ENCODE data around the gene LRRC55.

The LRRC55 gene

DNA sequence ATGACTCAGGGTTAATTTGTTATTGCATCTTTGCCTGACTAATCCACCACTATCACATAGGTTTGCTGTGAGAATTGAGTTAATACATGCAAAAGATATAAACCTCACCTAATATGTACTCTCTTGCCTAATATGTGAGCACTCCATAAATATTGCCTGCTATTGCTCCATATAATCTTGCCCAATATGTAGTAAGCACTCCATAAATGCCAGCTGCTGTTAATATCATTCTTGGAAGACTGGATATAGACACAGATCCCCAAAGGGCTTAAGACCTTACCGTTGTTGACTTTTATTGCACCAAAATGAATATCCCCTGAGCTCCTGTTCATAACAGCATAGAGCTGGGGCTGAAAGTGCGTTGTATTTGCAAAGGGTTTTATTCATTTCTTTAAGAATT lies 27.0 kb upstream of the LRRC55 start:
- no peak overlapping the region for H3K27ac ChIP-seq
- TF ChIP-seq ZFX (IDR thresholded peaks at IDR 0.05) = no peak
- TF ChIP-seq, protein P1, sequence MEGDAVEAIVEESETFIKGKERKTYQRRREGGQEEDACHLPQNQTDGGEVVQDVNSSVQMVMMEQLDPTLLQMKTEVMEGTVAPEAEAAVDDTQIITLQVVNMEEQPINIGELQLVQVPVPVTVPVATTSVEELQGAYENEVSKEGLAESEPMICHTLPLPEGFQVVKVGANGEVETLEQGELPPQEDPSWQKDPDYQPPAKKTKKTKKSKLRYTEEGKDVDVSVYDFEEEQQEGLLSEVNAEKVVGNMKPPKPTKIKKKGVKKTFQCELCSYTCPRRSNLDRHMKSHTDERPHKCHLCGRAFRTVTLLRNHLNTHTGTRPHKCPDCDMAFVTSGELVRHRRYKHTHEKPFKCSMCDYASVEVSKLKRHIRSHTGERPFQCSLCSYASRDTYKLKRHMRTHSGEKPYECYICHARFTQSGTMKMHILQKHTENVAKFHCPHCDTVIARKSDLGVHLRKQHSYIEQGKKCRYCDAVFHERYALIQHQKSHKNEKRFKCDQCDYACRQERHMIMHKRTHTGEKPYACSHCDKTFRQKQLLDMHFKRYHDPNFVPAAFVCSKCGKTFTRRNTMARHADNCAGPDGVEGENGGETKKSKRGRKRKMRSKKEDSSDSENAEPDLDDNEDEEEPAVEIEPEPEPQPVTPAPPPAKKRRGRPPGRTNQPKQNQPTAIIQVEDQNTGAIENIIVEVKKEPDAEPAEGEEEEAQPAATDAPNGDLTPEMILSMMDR (conservative IDR thresholded peaks at IDR 0.05) = no peak

DNA sequence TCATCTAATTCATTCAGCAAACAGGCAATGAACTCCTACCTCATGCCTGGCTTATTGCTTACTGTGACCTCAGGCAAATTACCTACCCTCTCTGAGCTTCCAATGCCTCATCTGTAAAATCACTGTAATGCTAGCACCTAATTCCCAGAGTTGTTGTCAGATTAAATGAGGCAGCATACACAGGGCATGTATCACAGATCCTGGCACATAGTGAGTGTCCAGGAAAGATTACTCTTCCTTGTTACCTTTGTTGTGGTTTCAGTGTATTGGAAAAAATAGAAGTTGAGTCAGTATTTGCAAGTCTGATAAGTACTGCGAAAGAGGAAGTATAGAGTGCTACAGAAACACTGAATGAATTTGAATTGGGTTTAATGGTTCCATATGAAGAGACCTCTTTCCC lies 26.4 kb upstream of the LRRC55 start:
- TF ChIP-seq ZFX (IDR thresholded peaks at IDR 0.05) = no peak
- TF ChIP-seq, protein P1 (conservative IDR thresholded peaks at IDR 0.05) = no peak
- H3K27ac ChIP-seq = no peak overlapping the region

DNA sequence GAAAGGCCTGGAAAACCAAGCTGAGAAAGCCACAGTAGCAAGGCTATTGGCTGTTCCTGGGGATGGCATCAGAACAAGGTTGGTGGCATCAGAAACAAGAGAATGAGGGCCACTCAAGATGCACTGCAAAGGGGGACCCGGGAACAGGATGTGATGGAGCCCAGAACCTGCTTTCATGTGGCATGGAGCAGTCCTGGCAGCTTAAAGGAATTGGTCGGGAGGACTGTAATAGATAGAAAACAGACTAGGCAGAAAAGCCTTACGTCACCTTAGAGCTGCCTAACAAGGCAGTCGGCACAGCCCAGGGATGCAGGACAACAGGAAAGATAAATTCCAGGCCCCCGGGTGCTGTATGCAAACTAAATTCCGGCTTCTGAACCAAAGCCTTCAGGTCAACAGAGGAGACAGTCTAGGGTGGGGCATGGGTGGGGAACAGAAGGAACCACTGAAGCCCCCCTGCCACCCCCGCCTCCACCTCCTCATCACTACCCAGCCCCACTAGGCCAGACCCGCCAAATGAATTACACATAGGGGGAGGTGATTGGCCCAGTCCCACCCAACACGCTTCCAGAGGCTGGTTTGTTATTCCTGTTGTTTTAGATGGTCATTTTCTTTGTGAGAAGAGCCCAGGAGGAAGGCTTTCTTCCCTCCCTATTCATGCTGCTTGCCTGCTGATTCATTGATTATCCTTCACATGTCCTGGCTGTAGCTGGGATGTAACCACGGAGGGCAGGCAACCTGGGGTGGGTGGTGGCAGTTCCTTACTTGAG lies 25.7 kb upstream of the LRRC55 start:
- H3K27ac ChIP-seq = no peak overlapping the region
- no peak for TF ChIP-seq ZFX (IDR thresholded peaks at IDR 0.05)
- TF ChIP-seq, protein P1 (conservative IDR thresholded peaks at IDR 0.05) = no peak

DNA sequence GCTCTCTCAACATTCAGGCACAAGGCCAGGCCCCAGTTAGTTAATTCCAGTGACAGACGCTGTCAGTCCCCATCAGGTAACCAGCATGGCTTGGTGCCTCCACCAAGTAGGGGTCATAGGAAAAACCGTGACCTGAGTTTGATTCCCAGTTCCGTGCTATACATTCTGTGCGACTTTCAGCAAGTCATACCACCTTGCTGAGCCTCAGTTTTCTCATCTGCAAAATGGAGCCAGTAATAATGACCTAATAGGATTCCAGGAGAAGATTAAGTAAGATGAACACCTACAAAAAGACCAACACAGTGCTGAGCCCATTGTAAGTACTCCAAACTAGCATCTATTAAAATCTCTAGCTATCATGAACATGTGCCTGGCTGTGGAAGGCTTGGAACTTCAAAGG lies 24.8 kb upstream of the LRRC55 start:
- TF ChIP-seq, protein P1 (conservative IDR thresholded peaks at IDR 0.05) = no peak
- no peak for TF ChIP-seq ZFX (IDR thresholded peaks at IDR 0.05)
- H3K27ac ChIP-seq = no peak overlapping the region

DNA sequence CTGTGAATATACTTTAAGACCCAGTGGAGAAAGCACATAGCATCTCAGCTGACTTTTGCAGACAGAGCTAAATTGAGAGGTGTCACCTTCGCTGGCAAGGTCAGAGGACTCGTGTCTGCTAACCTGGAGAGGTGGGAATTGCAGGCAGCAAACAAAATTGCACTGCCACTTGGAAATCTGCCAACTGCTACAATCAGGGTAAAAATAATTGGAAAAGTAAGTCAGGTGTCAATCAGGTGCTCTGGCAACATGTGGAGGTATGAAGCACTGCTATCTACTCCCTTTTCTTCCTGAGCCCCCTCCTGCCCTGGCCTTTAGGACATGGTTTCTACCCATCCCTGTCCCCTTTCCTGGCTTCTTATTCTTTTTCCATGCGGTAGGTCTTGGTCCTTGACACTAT lies 24.1 kb upstream of the LRRC55 start:
- TF ChIP-seq, protein P1 (conservative IDR thresholded peaks at IDR 0.05) = no peak
- no peak for TF ChIP-seq ZFX (IDR thresholded peaks at IDR 0.05)
- no peak overlapping the region for H3K27ac ChIP-seq

DNA sequence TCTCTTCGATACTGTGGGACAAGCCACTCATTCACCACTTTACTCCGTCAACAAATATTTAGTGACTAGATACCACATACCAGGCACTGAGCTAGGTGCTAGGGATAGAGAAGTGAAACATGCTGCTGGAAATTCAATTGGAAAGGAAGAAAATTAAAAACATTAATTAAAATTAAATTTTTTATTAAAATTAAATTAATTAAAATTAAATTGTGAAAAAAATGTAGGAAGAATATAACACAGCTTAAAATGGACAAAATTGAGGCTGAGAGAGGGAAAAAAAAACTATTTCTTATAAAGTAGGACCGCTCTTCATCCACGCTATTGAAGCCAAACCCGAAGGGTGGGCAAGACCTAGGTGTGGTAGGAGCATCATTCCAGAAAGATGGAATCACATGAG lies 23.6 kb upstream of the LRRC55 start:
- no peak overlapping the region for H3K27ac ChIP-seq

DNA sequence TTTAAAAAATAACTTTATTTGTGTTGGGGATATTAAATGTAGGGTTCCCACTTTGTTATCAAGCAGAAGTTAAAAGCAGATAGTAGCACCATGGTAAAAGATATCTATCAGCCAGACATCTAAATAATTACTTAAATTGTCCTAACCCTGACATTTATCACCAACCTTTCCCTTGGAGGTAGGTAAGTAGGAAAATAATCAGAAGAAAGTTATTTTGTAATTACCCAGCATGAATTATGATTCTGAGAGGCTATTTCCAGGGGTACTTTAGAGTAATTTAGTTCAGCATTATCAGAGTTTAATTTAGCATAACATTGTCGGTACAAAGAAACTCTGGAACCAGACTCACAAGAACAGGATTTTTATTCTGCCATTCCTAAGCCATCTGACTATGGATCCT lies 23.2 kb upstream of the LRRC55 start:
- no peak overlapping the region for H3K27ac ChIP-seq
- TF ChIP-seq, protein P1 (conservative IDR thresholded peaks at IDR 0.05) = no peak
- TF ChIP-seq ZFX (IDR thresholded peaks at IDR 0.05) = no peak

More for the DNA sequence above, 23.6 kb upstream of the LRRC55 start:
- TF ChIP-seq, protein P1 (conservative IDR thresholded peaks at IDR 0.05) = no peak
- no peak for TF ChIP-seq ZFX (IDR thresholded peaks at IDR 0.05)
